ENCODE measurements around the gene GNG5.

Gene GNG5

DNA sequence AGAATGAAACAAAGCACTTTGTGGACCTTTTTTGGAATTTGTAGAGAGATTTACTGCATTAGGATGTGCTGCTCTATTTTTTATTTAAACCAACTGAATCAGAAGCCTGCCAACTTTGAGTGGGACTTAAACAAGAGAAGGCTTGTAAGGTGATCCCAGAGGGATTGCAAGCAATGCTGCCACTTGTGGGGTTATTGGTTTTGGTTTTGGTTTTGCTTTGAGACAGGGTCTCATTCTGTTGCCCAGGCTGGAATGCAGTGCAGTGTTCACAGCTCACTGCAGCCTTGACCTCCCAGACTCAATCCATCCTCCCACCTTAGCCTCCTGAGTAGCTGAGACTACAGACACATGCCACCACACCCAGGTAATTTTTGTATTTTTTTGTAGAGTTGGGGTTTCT lies 32.2 kb upstream of the GNG5 start:
- no peak for DNase-seq
- intact Hi-C loops (cut with DNase I; ENCODE audit: low total_unique reads): no loop called here
- no peaks in the 10 kb centered on the region for H3K4me1 ChIP-seq
- no peaks in the 10 kb centered on the region for H3K27me3 ChIP-seq
- H3K36me3 ChIP-seq: peaks cover 0 to 20% (median 3%) of the 10 kb centered on the region in 3 donors
- H3K9me3 ChIP-seq: no peaks in the 10 kb centered on the region
- TF ChIP-seq CTCF (IDR thresholded peaks at IDR 0.05): no peak
- H3K4me3 ChIP-seq: no peak overlapping the region
- H3K27ac ChIP-seq: no peak overlapping the region

DNA sequence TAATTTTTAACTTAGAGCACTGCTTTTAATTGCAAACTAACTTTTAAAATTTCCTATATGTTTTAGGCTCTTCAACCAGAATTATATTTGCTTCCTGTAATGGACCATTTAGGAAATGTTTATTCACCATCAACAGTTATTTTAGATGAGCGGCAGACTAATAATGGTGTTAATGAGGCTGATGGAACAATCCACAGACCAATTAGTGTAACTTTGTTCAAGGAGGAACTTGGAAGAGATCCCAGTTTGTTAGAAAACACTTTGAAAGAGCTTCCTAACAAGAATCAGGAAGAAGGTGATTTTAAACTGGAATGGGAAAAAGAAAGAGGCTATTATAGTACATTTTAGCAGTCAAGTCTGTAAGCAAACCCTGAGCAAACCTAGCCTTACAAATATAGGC lies 19.4 kb upstream of the GNG5 start:
- no peak for TF ChIP-seq CTCF (IDR thresholded peaks at IDR 0.05)
- intact Hi-C loops (cut with DNase I; ENCODE audit: low total_unique reads): no loop called here
- Histone ChIP-seq H3K4me3 (no peak overlapping the region), H3K4me1 (no peaks in the 10 kb centered on the region), H3K9me3 (no peaks in the 10 kb centered on the region), H3K27me3 (no peaks in the 10 kb centered on the region), H3K36me3 (peaks cover 0 to 5% (median 0%) of the 10 kb centered on the region in 3 donors), H3K27ac (no peak overlapping the region)
- DNase-seq: no peak

DNA sequence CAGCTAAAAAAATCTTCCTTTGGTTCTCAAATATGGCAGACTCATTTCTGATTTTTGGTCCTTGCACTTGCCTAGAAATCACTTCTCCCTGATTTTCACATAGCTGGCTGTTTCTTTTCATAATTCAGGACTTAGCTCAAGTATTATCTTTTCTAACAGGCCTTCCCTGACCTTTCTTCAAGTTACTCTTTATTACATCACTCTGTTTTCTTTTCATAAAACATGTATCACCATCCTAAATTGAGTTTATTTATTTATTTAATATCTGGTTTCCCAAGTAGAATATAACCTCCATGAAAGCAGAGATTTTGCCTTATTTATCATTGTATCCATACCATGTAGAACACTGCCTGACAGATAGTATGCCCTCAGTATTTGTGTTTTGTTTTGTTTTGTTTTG lies 18.2 kb upstream of the GNG5 start:
- no peak for TF ChIP-seq CTCF (IDR thresholded peaks at IDR 0.05)
- peaks cover 0 to 5% (median 0%) of the 10 kb centered on the region in 3 donors for H3K36me3 ChIP-seq
- no peak overlapping the region for H3K27ac ChIP-seq
- H3K4me1 ChIP-seq: no peaks in the 10 kb centered on the region
- no peak for DNase-seq
- H3K9me3 ChIP-seq: no peaks in the 10 kb centered on the region
- H3K27me3 ChIP-seq: no peaks in the 10 kb centered on the region
- H3K4me3 ChIP-seq: no peak overlapping the region
- intact Hi-C loops (cut with DNase I; ENCODE audit: low total_unique reads): loop anchor here (5.0 kb wide), 1 partner anchor 842 kb away; no protein-coding TSS in a partner anchor

GRCh38 chr1:84510668-84511067 lies 4.3 kb upstream of the GNG5 start:
- H3K27me3 ChIP-seq: no peaks in the 10 kb centered on the region
- H3K4me3 ChIP-seq: no peak overlapping the region
- H3K4me1 ChIP-seq: peaks cover 0 to 4% (median 0%) of the 10 kb centered on the region in 4 donors
- H3K36me3 ChIP-seq: no peaks in the 10 kb centered on the region
- no peak overlapping the region for H3K27ac ChIP-seq
- intact Hi-C loops (cut with DNase I; ENCODE audit: low total_unique reads): no loop called here
- DNase-seq: no peak
- TF ChIP-seq CTCF (IDR thresholded peaks at IDR 0.05): no peak
- no peaks in the 10 kb centered on the region for H3K9me3 ChIP-seq

DNA sequence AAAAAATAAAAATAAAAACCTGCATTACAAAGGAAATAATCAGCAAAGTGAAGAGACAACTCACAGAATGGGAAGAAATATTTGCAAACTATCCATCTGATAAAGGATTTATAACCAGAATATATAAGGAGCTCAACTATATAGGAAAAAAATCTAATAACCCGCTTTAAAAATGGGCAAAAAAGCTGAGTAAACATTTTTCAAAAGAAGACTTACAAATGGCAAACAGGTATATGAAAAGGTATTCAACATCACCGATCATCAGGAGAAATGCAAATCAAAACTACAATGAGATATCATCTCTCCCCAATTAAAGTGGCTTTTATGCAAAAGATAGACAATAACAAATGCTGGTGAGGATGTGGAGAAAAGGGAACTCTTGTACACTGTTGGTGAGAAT lies 3.8 kb upstream of the GNG5 start:
- H3K36me3 ChIP-seq: no peaks in the 10 kb centered on the region
- no peak for DNase-seq
- TF ChIP-seq CTCF (IDR thresholded peaks at IDR 0.05): no peak
- intact Hi-C loops (cut with DNase I; ENCODE audit: low total_unique reads): no loop called here
- no peak overlapping the region for H3K27ac ChIP-seq
- H3K4me1 ChIP-seq: peaks cover 0 to 4% (median 0%) of the 10 kb centered on the region in 4 donors
- no peaks in the 10 kb centered on the region for H3K9me3 ChIP-seq
- no peaks in the 10 kb centered on the region for H3K27me3 ChIP-seq
- H3K4me3 ChIP-seq: no peak overlapping the region

DNA sequence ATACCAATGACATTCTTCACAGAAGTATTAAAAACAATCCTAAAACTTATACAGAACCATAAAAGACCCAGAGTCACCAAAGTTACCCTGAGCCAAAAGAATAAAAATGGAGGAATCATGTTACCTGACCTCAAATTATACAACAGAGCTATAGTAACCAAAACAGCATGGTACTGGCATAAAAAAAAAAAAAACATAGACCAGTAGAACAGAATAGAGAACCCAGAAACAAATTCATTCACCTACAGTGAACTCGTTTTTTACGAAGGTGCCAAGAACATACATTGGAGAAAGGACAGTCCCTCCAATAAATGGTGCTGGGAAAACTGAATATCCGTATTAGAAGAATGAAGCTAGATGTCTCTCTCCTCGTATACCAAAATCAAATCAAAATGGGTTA lies 2.6 kb upstream of the GNG5 start:
- intact Hi-C loops (cut with DNase I; ENCODE audit: low total_unique reads): loop anchor here (5.0 to 10.0 kb wide), 3 partner anchors 63 to 186 kb away; partner anchors contain the start of genes CTBS and SSX2IP

More for the DNA sequence above, 2.6 kb upstream of the GNG5 start:
- no peak for TF ChIP-seq CTCF (IDR thresholded peaks at IDR 0.05)
- DNase-seq: no peak
- H3K27ac ChIP-seq: no peak overlapping the region
- peaks cover 0 to 7% (median 6%) of the 10 kb centered on the region in 4 donors for H3K4me1 ChIP-seq
- H3K36me3 ChIP-seq: no peaks in the 10 kb centered on the region
- no peaks in the 10 kb centered on the region for H3K9me3 ChIP-seq
- no peak overlapping the region for H3K4me3 ChIP-seq
- no peaks in the 10 kb centered on the region for H3K27me3 ChIP-seq

All from tibial artery (tissue), 4 donors.